Peyer's patch (tissue), 4 donors: Measurements from ENCODE around the gene MRPL38.

Source experiments
- POLR2A ChIP-seq, 2 donors: fragments of 450-650 bp; IDR thresholded peaks; one replicate each; pipeline ENCODE4 v1.5.1; 2017; ENCODE audit warnings: antibody characterized with exemption in 2 of 2, mild to moderate bottlenecking in 2 of 2, moderate library complexity in 2 of 2
- TF ChIP-seq, protein P1 (sequence below), 6 experiments: fragments of 450-650 bp in 4 of 6; fragments of 200-600 bp in 2 of 6; sonication (generic) in 1 of 6; IDR thresholded peaks; one replicate each; pipeline ENCODE4 v1.5.1; 2017 to 2019; ENCODE audit warnings: antibody characterized with exemption in 6 of 6, mild to moderate bottlenecking in 3 of 6, moderate library complexity in 1 of 6

DNA sequence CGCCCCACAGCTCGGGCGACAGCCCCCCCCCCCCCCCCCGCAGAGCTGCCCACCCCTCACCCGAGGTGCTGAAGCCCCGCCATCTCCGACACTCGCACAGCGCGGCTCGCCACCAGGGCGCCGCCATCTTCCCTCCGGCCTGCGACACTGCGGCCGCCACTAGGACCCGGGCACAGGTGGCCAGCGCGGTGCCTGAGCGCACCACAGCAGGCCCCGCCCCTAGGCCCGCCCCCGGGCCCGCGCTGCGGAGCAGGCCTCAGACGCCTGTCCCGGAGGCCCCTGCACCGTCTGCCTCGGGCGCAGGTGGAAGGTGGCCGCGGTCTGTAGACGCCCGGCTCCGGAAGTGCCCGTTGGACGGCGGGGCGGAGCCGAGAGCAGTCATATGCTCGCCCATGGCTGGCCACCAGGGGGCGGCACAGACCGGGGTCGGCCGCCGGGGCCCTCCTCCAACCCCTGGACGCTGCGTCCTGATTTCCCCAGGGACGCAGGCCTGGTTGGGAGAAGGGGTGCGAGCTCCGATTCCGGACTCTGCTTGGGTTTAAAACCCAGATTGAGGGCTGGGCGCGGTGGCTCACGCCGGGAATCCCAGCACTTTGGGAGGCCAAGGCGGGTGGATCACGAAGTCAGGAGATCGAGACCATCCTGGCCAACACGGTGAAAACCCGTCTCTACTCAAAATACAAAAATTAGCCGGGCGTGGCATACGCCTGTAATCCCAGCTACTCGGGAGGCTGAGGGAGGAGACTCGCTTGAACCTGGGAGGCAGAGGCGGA is at the start of gene MRPL38:
- TF ChIP-seq, protein P1, sequence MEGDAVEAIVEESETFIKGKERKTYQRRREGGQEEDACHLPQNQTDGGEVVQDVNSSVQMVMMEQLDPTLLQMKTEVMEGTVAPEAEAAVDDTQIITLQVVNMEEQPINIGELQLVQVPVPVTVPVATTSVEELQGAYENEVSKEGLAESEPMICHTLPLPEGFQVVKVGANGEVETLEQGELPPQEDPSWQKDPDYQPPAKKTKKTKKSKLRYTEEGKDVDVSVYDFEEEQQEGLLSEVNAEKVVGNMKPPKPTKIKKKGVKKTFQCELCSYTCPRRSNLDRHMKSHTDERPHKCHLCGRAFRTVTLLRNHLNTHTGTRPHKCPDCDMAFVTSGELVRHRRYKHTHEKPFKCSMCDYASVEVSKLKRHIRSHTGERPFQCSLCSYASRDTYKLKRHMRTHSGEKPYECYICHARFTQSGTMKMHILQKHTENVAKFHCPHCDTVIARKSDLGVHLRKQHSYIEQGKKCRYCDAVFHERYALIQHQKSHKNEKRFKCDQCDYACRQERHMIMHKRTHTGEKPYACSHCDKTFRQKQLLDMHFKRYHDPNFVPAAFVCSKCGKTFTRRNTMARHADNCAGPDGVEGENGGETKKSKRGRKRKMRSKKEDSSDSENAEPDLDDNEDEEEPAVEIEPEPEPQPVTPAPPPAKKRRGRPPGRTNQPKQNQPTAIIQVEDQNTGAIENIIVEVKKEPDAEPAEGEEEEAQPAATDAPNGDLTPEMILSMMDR (IDR thresholded peaks at IDR 0.05) = peak; percentile 98 to 100 (median 99)
- peak in 1 of 2 donors; percentile 76 for TF ChIP-seq POLR2A (IDR thresholded peaks at IDR 0.05)
